ENCODE data around the gene FAM153A. TPM values are rescaled to one million over a fixed set of nuclear protein-coding genes. Genes with fewer than 3 reads are reported as not detected.
A peak's percentile ranks its signal among the peaks of the same experiment; 100 is the strongest.
"Not testable (repeated sequence)": the region's sequence is repeated elsewhere in the genome, so short reads cannot be mapped to it uniquely, and the experiment has no call there.

The FAM153A gene
- total RNA-seq: 10 to 100 TPM in 1 of 9 donors, 1 to 10 TPM in 7, not detected in 1; 1.1 to 11.0 (median 2.4) TPM
- 1 to 10 TPM; 2.6 to 3.1 TPM for polyA plus RNA-seq
- long read RNA-seq, donor 1, partial matches to known transcripts: 3 of 6 reads
- long read RNA-seq, donor 1, other reads (novel, unspliced or antisense): 3 of 6 reads
- long read RNA-seq, donor 2: 0 reads
- long read RNA-seq, donor 3: 0 reads

- H3K36me3 ChIP-seq; H3K27me3 ChIP-seq; H3K4me1 ChIP-seq; H3K9me3 ChIP-seq; intact Hi-C loops (cut with DNase I); H3K27ac ChIP-seq; DNase-seq: not testable (repeated sequence)
- peak within 1 kb of the TSS in 1 of 12 donors; percentile 9 for H3K4me3 ChIP-seq
- ATAC-seq: peak in 3 of 4 donors; percentile 36 to 78 (median 42)
- WGBS, 4 donors: 6 to 20% methylated on average over 4 to 15 of the region's 67 CpGs; no CpG with 5 or more reads in 2 of the 4 donors
These were observed at the start of gene FAM153A for GRCh38 chr5:177782792-177783633. FAM153A (minus strand) TSS chr5:177782899.

- H3K9me3 ChIP-seq; H3K27me3 ChIP-seq; H3K27ac ChIP-seq; H3K4me3 ChIP-seq; H3K4me1 ChIP-seq; H3K36me3 ChIP-seq; intact Hi-C loops (cut with DNase I); DNase-seq; ATAC-seq: not testable (repeated sequence)
- WGBS, 4 donors: 51 to 64% (median 59%) methylated on average over 2 to 4 of the region's 4 CpGs
These were observed 49.6 kb upstream of the FAM153A start for GRCh38 chr5:177832287-177832686.

GRCh38 chr5:177826073-177826472 lies 43.4 kb upstream of the FAM153A start:
- H3K9me3 ChIP-seq; intact Hi-C loops (cut with DNase I); H3K4me1 ChIP-seq; H3K36me3 ChIP-seq; ATAC-seq; DNase-seq; H3K27ac ChIP-seq; H3K4me3 ChIP-seq; H3K27me3 ChIP-seq: not testable (repeated sequence)
- no CpG with 5 or more reads among the region's 4 CpGs for WGBS, 4 donors

- H3K36me3 ChIP-seq; H3K27ac ChIP-seq; H3K4me3 ChIP-seq; H3K9me3 ChIP-seq; H3K27me3 ChIP-seq; DNase-seq; H3K4me1 ChIP-seq; ATAC-seq; intact Hi-C loops (cut with DNase I): not testable (repeated sequence)
- WGBS, 4 donors: no CpG with 5 or more reads among the region's 2 CpGs
These were observed 42.1 kb upstream of the FAM153A start for GRCh38 chr5:177824776-177825175.

GRCh38 chr5:177822489-177822888 lies 39.8 kb upstream of the FAM153A start:
- WGBS, 4 donors: no CpG with 5 or more reads among the region's 3 CpGs
- H3K9me3 ChIP-seq; intact Hi-C loops (cut with DNase I); H3K36me3 ChIP-seq; ATAC-seq; H3K27ac ChIP-seq; DNase-seq; H3K27me3 ChIP-seq; H3K4me3 ChIP-seq; H3K4me1 ChIP-seq: not testable (repeated sequence)

GRCh38 chr5:177819664-177820063 lies 37.0 kb upstream of the FAM153A start:
- no CpG with 5 or more reads among the region's 1 CpG for WGBS, 4 donors
- not testable (repeated sequence) for ATAC-seq

GRCh38 chr5:177812814-177813425 lies 30.2 kb upstream of the FAM153A start:
- H3K36me3 ChIP-seq; H3K27ac ChIP-seq; H3K27me3 ChIP-seq; H3K4me1 ChIP-seq; DNase-seq; intact Hi-C loops (cut with DNase I); ATAC-seq; H3K9me3 ChIP-seq; H3K4me3 ChIP-seq: not testable (repeated sequence)
- no CpG with 5 or more reads among the region's 2 CpGs for WGBS, 4 donors

More at GRCh38 chr5:177819664-177820063, 37.0 kb upstream of the FAM153A start:
- H3K36me3 ChIP-seq; H3K9me3 ChIP-seq; intact Hi-C loops (cut with DNase I); H3K4me3 ChIP-seq; H3K27me3 ChIP-seq; DNase-seq; H3K27ac ChIP-seq; H3K4me1 ChIP-seq: not testable (repeated sequence)

GRCh38 chr5:177812160-177812743 lies 29.6 kb upstream of the FAM153A start:
- H3K4me1 ChIP-seq; H3K27me3 ChIP-seq; DNase-seq; intact Hi-C loops (cut with DNase I); H3K36me3 ChIP-seq; H3K27ac ChIP-seq; H3K4me3 ChIP-seq; ATAC-seq; H3K9me3 ChIP-seq: not testable (repeated sequence)
- WGBS, 4 donors: 54% methylated on average over 2 of the region's 6 CpGs; no CpG with 5 or more reads in 3 of the 4 donors

- H3K9me3 ChIP-seq; intact Hi-C loops (cut with DNase I); H3K4me3 ChIP-seq; H3K27ac ChIP-seq; H3K27me3 ChIP-seq; H3K4me1 ChIP-seq; H3K36me3 ChIP-seq: not testable (repeated sequence)
- ATAC-seq: peak in 2 of 4 donors; percentile 22 to 62
- DNase-seq: peak in 1 of 5 donors; percentile 66
- WGBS, 4 donors: 72 to 86% methylated on average over 5 of the region's 11 CpGs; no CpG with 5 or more reads in 2 of the 4 donors
These were observed 26.7 kb upstream of the FAM153A start for GRCh38 chr5:177809209-177809913.

- ATAC-seq; DNase-seq; H3K4me1 ChIP-seq; H3K4me3 ChIP-seq; H3K36me3 ChIP-seq; intact Hi-C loops (cut with DNase I); H3K9me3 ChIP-seq; H3K27ac ChIP-seq; H3K27me3 ChIP-seq: not testable (repeated sequence)
- 87 to 89% methylated on average over 5 to 7 of the region's 12 CpGs; no CpG with 5 or more reads in 2 of the 4 donors for WGBS, 4 donors
These were observed 25.7 kb upstream of the FAM153A start for GRCh38 chr5:177808420-177808819.
